Measurements from ENCODE around the gene GPS1.

GPS1 gene

GRCh38 chr17:82101767-82102679 lies 50.3 kb downstream of the GPS1 start:
- H3K4me3 ChIP-seq (ENCODE audit: extremely low read depth, insufficient read depth, low read length, poor library complexity, severe bottlenecking), result no peak overlapping the region
- H3K36me3 ChIP-seq (ENCODE audit: control insufficient read depth, insufficient read depth, low read length), result peaks cover 2% of the 10 kb centered on the region
- 90 to 91% methylated on average over 16 of the region's 18 CpGs for WGBS, 2 experiments (ENCODE audit: insufficient coverage in 2 of 2)
- H3K4me1 ChIP-seq (ENCODE audit: control insufficient read depth, insufficient read depth, low read length, poor library complexity, severe bottlenecking), result peaks cover 41% of the 10 kb centered on the region
- no peak overlapping the region for H3K27ac ChIP-seq (ENCODE audit: low read depth, low read length, severe bottlenecking)
- H3K9me3 ChIP-seq (ENCODE audit: control insufficient read depth, low read length), result no peaks in the 10 kb centered on the region

GRCh38 chr17:82103553-82104451 lies 52.1 kb downstream of the GPS1 start:
- Histone ChIP-seq H3K36me3 (ENCODE audit: control insufficient read depth, insufficient read depth, low read length) (peaks cover 5% of the 10 kb centered on the region), H3K4me3 (ENCODE audit: extremely low read depth, insufficient read depth, low read length, poor library complexity, severe bottlenecking) (no peak overlapping the region), H3K9me3 (ENCODE audit: control insufficient read depth, low read length) (no peaks in the 10 kb centered on the region), H3K4me1 (ENCODE audit: control insufficient read depth, insufficient read depth, low read length, poor library complexity, severe bottlenecking) (peaks cover 41% of the 10 kb centered on the region), H3K27ac (ENCODE audit: low read depth, low read length, severe bottlenecking) (peak overlapping the region; percentile 76)
- WGBS, 2 experiments (ENCODE audit: insufficient coverage in 2 of 2), result 50 to 58% methylated on average over 16 to 21 of the region's 24 CpGs

GRCh38 chr17:82104797-82105416 lies 53.2 kb downstream of the GPS1 start:
- Histone ChIP-seq H3K4me1 (ENCODE audit: control insufficient read depth, insufficient read depth, low read length, poor library complexity, severe bottlenecking) (peaks cover 32% of the 10 kb centered on the region), H3K27ac (ENCODE audit: low read depth, low read length, severe bottlenecking) (no peak overlapping the region), H3K4me3 (ENCODE audit: extremely low read depth, insufficient read depth, low read length, poor library complexity, severe bottlenecking) (no peak overlapping the region), H3K36me3 (ENCODE audit: control insufficient read depth, insufficient read depth, low read length) (peaks cover 5% of the 10 kb centered on the region), H3K9me3 (ENCODE audit: control insufficient read depth, low read length) (no peaks in the 10 kb centered on the region)
- 95 to 96% methylated on average over 11 of the region's 11 CpGs for whole genome bisulfite sequencing, 2 experiments (ENCODE audit: insufficient coverage in 2 of 2)

- no peak overlapping the region for H3K27ac ChIP-seq (ENCODE audit: low read depth, low read length, severe bottlenecking)
- H3K4me3 ChIP-seq (ENCODE audit: extremely low read depth, insufficient read depth, low read length, poor library complexity, severe bottlenecking), result no peak overlapping the region
- peaks cover 28% of the 10 kb centered on the region for H3K4me1 ChIP-seq (ENCODE audit: control insufficient read depth, insufficient read depth, low read length, poor library complexity, severe bottlenecking)
- 91 to 94% methylated on average over 5 to 12 of the region's 13 CpGs for WGBS, 2 experiments (ENCODE audit: insufficient coverage in 2 of 2)
- H3K9me3 ChIP-seq (ENCODE audit: control insufficient read depth, low read length), result no peaks in the 10 kb centered on the region
- H3K36me3 ChIP-seq (ENCODE audit: control insufficient read depth, insufficient read depth, low read length), result peaks cover 9% of the 10 kb centered on the region
Observed at GRCh38 chr17:82105417-82105881, 53.8 kb downstream of the GPS1 start.

- Histone ChIP-seq H3K4me1 (ENCODE audit: control insufficient read depth, insufficient read depth, low read length, poor library complexity, severe bottlenecking) (peaks cover 28% of the 10 kb centered on the region), H3K9me3 (ENCODE audit: control insufficient read depth, low read length) (no peaks in the 10 kb centered on the region), H3K4me3 (ENCODE audit: extremely low read depth, insufficient read depth, low read length, poor library complexity, severe bottlenecking) (no peak overlapping the region), H3K27ac (ENCODE audit: low read depth, low read length, severe bottlenecking) (peak overlapping the region; percentile 23), H3K36me3 (ENCODE audit: control insufficient read depth, insufficient read depth, low read length) (peaks cover 9% of the 10 kb centered on the region)
- WGBS, 2 experiments (ENCODE audit: insufficient coverage in 2 of 2), result 57 to 68% methylated on average over 19 to 22 of the region's 24 CpGs
Observed at GRCh38 chr17:82105882-82106687, 54.4 kb downstream of the GPS1 start.

GRCh38 chr17:82106688-82107305 lies 55.1 kb downstream of the GPS1 start:
- Histone ChIP-seq H3K4me1 (ENCODE audit: control insufficient read depth, insufficient read depth, low read length, poor library complexity, severe bottlenecking) (peaks cover 28% of the 10 kb centered on the region), H3K4me3 (ENCODE audit: extremely low read depth, insufficient read depth, low read length, poor library complexity, severe bottlenecking) (no peak overlapping the region), H3K27ac (ENCODE audit: low read depth, low read length, severe bottlenecking) (no peak overlapping the region), H3K36me3 (ENCODE audit: control insufficient read depth, insufficient read depth, low read length) (peaks cover 9% of the 10 kb centered on the region), H3K9me3 (ENCODE audit: control insufficient read depth, low read length) (no peaks in the 10 kb centered on the region)
- 87 to 88% methylated on average over 7 to 9 of the region's 9 CpGs for WGBS, 2 experiments (ENCODE audit: insufficient coverage in 2 of 2)
